GM04504 (cell line): Measurements from ENCODE around the gene VCPKMT.

Experiments
- DNase-seq: peaks from one replicate; pipeline ENCODE4 v3.0.0-alpha.2; 2012; ENCODE audit warnings: low read depth

Gene VCPKMT

GRCh38 chr14:50116181-50116956, at the start of gene VCPKMT:
Gene VCPKMT, minus strand, starts transcription at chr14:50116572. Its CDS starts 20 bp downstream, at chr14:50116552.
- DNase-seq: peak; percentile 76

- DNase-seq: no peak
Measured at GRCh38 chr14:50156111-50156510, 39.7 kb upstream of the VCPKMT start.

- no peak for DNase-seq
Measured at GRCh38 chr14:50148799-50149198, 32.4 kb upstream of the VCPKMT start.

GRCh38 chr14:50139192-50139591, 22.8 kb upstream of the VCPKMT start:
- no peak for DNase-seq

GRCh38 chr14:50127802-50128201, 11.4 kb upstream of the VCPKMT start:
- DNase-seq: no peak

GRCh38 chr14:50123062-50123461, 6.7 kb upstream of the VCPKMT start:
- DNase-seq: no peak

- no peak for DNase-seq
Measured at GRCh38 chr14:50122291-50122690, 5.9 kb upstream of the VCPKMT start.

GRCh38 chr14:50121486-50121885, 5.1 kb upstream of the VCPKMT start:
- no peak for DNase-seq

- DNase-seq: no peak
Measured at GRCh38 chr14:50117456-50117855, 1.1 kb upstream of the VCPKMT start.

GRCh38 chr14:50116966-50117365, 594 bp upstream of the VCPKMT start:
- no peak for DNase-seq

GRCh38 chr14:50113381-50114035, 2.9 kb downstream of the VCPKMT start:
- no peak for DNase-seq

GRCh38 chr14:50110323-50111037, 5.9 kb downstream of the VCPKMT start:
- no peak for DNase-seq

- DNase-seq: no peak
Measured at GRCh38 chr14:50109342-50109741, 7.0 kb downstream of the VCPKMT start.

GRCh38 chr14:50107850-50108249, 8.5 kb downstream of the VCPKMT start:
- DNase-seq: no peak

GRCh38 chr14:50106178-50106577, 10.2 kb downstream of the VCPKMT start:
- no peak for DNase-seq

GRCh38 chr14:50103558-50103957, 12.8 kb downstream of the VCPKMT start:
- DNase-seq: no peak

- no peak for DNase-seq
Measured at GRCh38 chr14:50101417-50101816, 15.0 kb downstream of the VCPKMT start.

- DNase-seq: no peak
Measured at GRCh38 chr14:50100805-50101204, 15.6 kb downstream of the VCPKMT start.

- DNase-seq: no peak
Measured at GRCh38 chr14:50099335-50099734, 17.0 kb downstream of the VCPKMT start.

- DNase-seq: no peak
Measured at GRCh38 chr14:50095895-50096294, 20.5 kb downstream of the VCPKMT start.

GRCh38 chr14:50094056-50094755, 22.2 kb downstream of the VCPKMT start:
- no peak for DNase-seq

GRCh38 chr14:50093496-50093895, 22.9 kb downstream of the VCPKMT start:
- DNase-seq: no peak
